ENCODE results near the gene ZNF487. TPM values are rescaled to one million over a fixed set of nuclear protein-coding genes. Genes with fewer than 3 reads are reported as not detected.

Gene ZNF487
- total and polyA plus RNA-seq, 2 of the 13 experiments (the other 11 are each of a cell fraction or from before 2014, with no cell fraction given): 7.4 to 8.8 TPM

DNA sequence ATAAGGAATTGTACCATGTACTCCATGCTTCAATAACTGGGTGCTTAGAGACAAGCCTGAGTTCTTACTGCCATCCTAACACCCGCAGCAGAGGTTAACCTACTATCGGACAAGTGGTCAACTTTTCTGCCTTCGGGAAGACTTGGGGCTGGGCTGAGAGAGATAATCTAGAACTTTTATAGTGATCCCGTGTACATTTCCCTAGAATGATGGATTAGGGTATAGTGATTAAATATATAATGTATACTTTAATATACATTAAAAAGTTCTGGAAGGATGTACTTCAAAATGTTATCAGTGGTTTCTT, 15.8 kb upstream of the ZNF487 start (continued):
- TF ChIP-seq, protein P1, sequence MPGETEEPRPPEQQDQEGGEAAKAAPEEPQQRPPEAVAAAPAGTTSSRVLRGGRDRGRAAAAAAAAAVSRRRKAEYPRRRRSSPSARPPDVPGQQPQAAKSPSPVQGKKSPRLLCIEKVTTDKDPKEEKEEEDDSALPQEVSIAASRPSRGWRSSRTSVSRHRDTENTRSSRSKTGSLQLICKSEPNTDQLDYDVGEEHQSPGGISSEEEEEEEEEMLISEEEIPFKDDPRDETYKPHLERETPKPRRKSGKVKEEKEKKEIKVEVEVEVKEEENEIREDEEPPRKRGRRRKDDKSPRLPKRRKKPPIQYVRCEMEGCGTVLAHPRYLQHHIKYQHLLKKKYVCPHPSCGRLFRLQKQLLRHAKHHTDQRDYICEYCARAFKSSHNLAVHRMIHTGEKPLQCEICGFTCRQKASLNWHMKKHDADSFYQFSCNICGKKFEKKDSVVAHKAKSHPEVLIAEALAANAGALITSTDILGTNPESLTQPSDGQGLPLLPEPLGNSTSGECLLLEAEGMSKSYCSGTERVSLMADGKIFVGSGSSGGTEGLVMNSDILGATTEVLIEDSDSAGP (CRISPR knock-in tag; IDR thresholded peaks at IDR 0.05; ENCODE audit: borderline replicate concordance): 0 out of 2 replicates have a peak, but pooled peaks have one; percentile 9
- TF ChIP-seq SALL2 (CRISPR knock-in tag; IDR thresholded peaks at IDR 0.05) (0 out of 2 replicates have a peak, but pooled peaks have one; percentile 6), LCORL (IDR thresholded peaks at IDR 0.05) (no peak), LCORL (CRISPR knock-in tag; IDR thresholded peaks at IDR 0.05) (no peak), ZNF703 (CRISPR knock-in tag; IDR thresholded peaks at IDR 0.05; ENCODE audit: borderline replicate concordance) (peak; percentile 32; the same call in 1 of the 2 replicates), ZNF430 (CRISPR knock-in tag; IDR thresholded peaks at IDR 0.05) (no peak), NFYB (CRISPR knock-in tag; IDR thresholded peaks at IDR 0.05) (no peak)
- TF ChIP-seq, protein P2, sequence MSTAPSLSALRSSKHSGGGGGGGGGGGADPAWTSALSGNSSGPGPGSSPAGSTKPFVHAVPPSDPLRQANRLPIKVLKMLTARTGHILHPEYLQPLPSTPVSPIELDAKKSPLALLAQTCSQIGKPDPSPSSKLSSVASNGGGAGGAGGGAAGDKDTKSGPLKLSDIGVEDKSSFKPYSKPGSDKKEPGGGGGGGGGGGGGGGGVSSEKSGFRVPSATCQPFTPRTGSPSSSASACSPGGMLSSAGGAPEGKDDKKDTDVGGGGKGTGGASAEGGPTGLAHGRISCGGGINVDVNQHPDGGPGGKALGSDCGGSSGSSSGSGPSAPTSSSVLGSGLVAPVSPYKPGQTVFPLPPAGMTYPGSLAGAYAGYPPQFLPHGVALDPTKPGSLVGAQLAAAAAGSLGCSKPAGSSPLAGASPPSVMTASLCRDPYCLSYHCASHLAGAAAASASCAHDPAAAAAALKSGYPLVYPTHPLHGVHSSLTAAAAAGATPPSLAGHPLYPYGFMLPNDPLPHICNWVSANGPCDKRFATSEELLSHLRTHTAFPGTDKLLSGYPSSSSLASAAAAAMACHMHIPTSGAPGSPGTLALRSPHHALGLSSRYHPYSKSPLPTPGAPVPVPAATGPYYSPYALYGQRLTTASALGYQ (CRISPR knock-in tag; IDR thresholded peaks at IDR 0.05): no peak

DNA sequence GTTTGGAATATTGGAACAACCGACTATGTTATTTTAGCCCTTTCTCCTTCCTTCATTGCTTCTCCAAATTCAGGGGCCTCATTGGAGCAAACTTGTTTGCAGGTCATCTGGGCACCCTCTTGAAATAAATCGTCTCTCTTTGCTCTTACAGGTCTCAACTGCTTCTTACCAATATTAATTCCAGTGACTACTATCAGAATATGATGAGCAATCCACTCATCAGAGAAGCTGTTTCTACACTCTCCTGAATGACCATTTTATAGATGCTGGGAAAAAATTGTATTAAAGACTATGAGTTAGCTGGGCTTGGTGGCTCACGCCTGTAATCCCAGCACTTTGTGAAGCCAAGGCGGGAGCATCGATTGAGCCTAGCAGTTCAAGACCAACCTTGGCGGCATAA, 15.4 kb upstream of the ZNF487 start:
- CTCF ChIA-PET (ENCODE audit: low intra/inter-chr PET ratio, low total read pairs): interaction anchor here (1.4 kb wide), 1 partner anchor 15 kb away, joined by 3 read pairs; the partner anchor contains the start of gene ZNF487
- 45% methylated on average over 6 of the region's 6 CpGs for WGBS (ENCODE audit: low lambda C conversion rate)

More for the DNA sequence above, 15.4 kb upstream of the ZNF487 start:
- H4K20me1 ChIP-seq (ENCODE audit: insufficient read depth, low read length): no peaks in the 10 kb centered on the region
- ATAC-seq (no peak), DNase-seq (ENCODE audit: low spot score) (no peak), FAIRE-seq (no peak)
- peak overlapping the region; percentile 87 for H3K4me2 ChIP-seq (ENCODE audit: low read depth, low read length)
- H3K27me3 ChIP-seq (ENCODE audit: control insufficient read depth in 1 of 2, insufficient read depth in 2 of 2, low read length in 2 of 2): no peaks in the 10 kb centered on the region
- H3K4me3 ChIP-seq (replicated peaks in 1 of 3; ENCODE audit: insufficient read depth in 1 of 3, low read depth in 2 of 3, low read length in 3 of 3): peak overlapping the region in 1 of 3 experiments; percentile 64; a peak in 3 of 6 replicates
- H3K36me3 ChIP-seq (replicated peaks in 1 of 2; ENCODE audit: control insufficient read depth in 1 of 2, insufficient read depth in 2 of 2, low read length in 2 of 2): no peaks in the 10 kb centered on the region
- H3K79me2 ChIP-seq (ENCODE audit: insufficient read depth, low read length): no peaks in the 10 kb centered on the region
- in situ Hi-C loops (cut with HindIII; ENCODE audit: extremely low pct_ligation_motif_present, low pct_unique_long_range_greater_than_20kb): loop anchor here (25.0 kb wide), 1 partner anchor 1541 kb away; the partner anchor contains the start of gene RASSF4
- H2AFZ ChIP-seq (ENCODE audit: low read length): no peak overlapping the region
- TF ChIP-seq ZNF337 (CRISPR knock-in tag; IDR thresholded peaks at IDR 0.05; ENCODE audit: borderline replicate concordance, low read depth): no peak
- TF ChIP-seq ZNF569 (CRISPR knock-in tag; IDR thresholded peaks at IDR 0.05; ENCODE audit: borderline replicate concordance): 0 out of 2 replicates have a peak, but pooled peaks have one; percentile 17
- peak; percentile 25; the same call in 1 of the 2 replicates for TF ChIP-seq CHD4 (IDR thresholded peaks at IDR 0.05; ENCODE audit: borderline replicate concordance, low read length)
- peak overlapping the region; percentile 99 for H3K27ac ChIP-seq (ENCODE audit: extremely low read length, insufficient read depth, low read length)
- intact Hi-C loops (cut with micrococcal nuclease; ENCODE audit: unreplicated experiment): loop anchor here (1.0 kb wide), 1 partner anchor 25 kb away; no protein-coding TSS in a partner anchor
- peak overlapping the region; percentile 81 for H3K9ac ChIP-seq (ENCODE audit: insufficient read depth, low read depth, low read length)
- POLR2A ChIA-PET: interaction anchor here (0.9 to 4.9 kb wide), 5 partner anchors 10 to 24 kb away, joined by 3 to 39 read pairs (median 19); partner anchors contain the start of genes HNRNPF and ZNF487
- TSS peak; percentile 92 for BruUV-seq (replicated peaks)
- H3K9me3 ChIP-seq (ENCODE audit: low read length): no peaks in the 10 kb centered on the region
- peaks cover 70% of the 10 kb centered on the region for H3K4me1 ChIP-seq (ENCODE audit: insufficient read depth, low read length)

Measured in HepG2 (cell line).